ENCODE measurements around the gene GSTO2. TPM values are rescaled to one million over a fixed set of nuclear protein-coding genes. Genes with fewer than 3 reads are reported as not detected.

Gene GSTO2
- total and polyA plus RNA-seq, 11 donors = 0.46 to 1.9 (median 0.88) TPM

DNA sequence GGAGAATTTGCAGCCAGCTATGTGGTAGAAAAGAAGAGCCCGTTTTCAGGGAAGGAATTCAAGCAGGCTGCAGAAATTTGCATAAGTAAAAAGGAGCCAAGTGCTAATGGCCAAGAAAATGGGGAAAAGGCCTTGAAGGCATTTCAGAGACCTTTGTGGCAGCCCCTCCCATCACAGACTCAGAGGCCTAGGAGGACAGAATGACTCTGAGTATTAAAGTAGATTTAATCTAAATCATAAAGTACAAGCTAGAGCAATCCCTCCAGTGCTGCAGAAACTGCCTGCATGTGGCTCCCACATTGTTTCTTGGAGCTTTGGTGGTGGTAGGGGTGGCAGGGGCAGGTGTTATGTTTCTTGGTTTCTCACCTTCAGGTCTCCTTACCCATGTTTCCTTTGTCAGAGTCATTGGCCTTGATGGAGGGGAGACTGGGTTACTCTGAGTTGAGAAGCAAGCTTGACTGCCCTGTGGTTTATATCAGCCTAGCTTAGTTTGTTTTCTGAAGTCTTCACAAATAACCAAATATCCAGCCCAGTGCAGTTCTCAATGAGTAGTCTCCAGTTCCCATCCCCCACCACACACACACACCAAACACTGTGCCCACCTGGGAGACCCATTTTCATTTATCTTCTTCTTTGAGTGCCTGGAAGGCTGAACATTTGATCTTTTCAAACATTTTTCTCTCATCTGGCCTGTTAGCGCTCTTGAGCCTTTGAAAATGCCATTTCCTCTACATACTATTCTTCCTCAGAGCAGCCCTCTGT, 34.8 kb downstream of the GSTO2 start:
- Histone ChIP-seq H3K4me3 (no peak overlapping the region), H3K4me1 (peaks cover 0 to 98% (median 70%) of the 10 kb centered on the region in 12 donors), H3K9me3 (no peaks in the 10 kb centered on the region), H3K27ac (peak overlapping the region in 11 of 12 donors; percentile 76 to 98 (median 91)), H3K36me3 (peaks cover 0 to 8% (median 0%) of the 10 kb centered on the region in 9 donors), H3K27me3 (no peaks in the 10 kb centered on the region)
- TF ChIP-seq POLR2A (IDR thresholded peaks at IDR 0.05) = no peak
- TF ChIP-seq, protein P1, sequence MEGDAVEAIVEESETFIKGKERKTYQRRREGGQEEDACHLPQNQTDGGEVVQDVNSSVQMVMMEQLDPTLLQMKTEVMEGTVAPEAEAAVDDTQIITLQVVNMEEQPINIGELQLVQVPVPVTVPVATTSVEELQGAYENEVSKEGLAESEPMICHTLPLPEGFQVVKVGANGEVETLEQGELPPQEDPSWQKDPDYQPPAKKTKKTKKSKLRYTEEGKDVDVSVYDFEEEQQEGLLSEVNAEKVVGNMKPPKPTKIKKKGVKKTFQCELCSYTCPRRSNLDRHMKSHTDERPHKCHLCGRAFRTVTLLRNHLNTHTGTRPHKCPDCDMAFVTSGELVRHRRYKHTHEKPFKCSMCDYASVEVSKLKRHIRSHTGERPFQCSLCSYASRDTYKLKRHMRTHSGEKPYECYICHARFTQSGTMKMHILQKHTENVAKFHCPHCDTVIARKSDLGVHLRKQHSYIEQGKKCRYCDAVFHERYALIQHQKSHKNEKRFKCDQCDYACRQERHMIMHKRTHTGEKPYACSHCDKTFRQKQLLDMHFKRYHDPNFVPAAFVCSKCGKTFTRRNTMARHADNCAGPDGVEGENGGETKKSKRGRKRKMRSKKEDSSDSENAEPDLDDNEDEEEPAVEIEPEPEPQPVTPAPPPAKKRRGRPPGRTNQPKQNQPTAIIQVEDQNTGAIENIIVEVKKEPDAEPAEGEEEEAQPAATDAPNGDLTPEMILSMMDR (IDR thresholded peaks at IDR 0.05) = no peak
- 48 to 50% (median 50%) methylated on average over 2 of the region's 2 CpGs for WGBS, 4 donors
- no peak for ATAC-seq
- intact Hi-C loops (cut with DNase I) = loop anchor here in 6 of 10 donors (2.0 to 5.0 kb wide), 3 partner anchors 34 to 47 kb away; partner anchors contain the start of gene ITPRIP (in 4 of the 6)
- DNase-seq = no peak

DNA sequence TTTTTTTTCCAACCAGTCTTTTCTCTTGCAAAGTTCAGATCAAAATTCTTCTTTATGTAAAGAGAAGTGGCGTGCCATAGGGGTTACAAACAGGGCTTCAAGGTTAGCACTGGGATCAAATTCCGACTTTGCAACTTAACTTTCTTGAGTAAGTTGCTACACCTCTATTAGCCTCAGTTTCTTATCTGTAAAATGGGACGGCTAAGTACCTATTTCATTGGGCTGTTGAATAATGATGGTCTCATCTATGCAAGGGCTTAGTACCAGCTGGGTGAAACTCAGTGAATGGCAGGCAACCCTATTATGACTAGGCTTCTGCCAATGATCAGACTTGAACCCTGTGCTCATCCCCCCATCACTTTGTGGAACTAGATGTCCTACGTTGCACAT, 35.4 kb downstream of the GSTO2 start:
- Histone ChIP-seq H3K27ac (peak overlapping the region; percentile 76 to 98 (median 90)), H3K27me3 (no peaks in the 10 kb centered on the region), H3K4me3 (no peak overlapping the region), H3K36me3 (peaks cover 0 to 8% (median 0%) of the 10 kb centered on the region in 9 donors), H3K4me1 (peaks cover 0 to 98% (median 68%) of the 10 kb centered on the region in 12 donors), H3K9me3 (no peaks in the 10 kb centered on the region)
- DNase-seq (no peak), ATAC-seq (no peak)
- TF ChIP-seq, protein P1 (IDR thresholded peaks at IDR 0.05) = no peak
- no peak for TF ChIP-seq POLR2A (IDR thresholded peaks at IDR 0.05)
- intact Hi-C loops (cut with DNase I) = loop anchor here in 6 of 10 donors (2.0 to 5.0 kb wide), 3 partner anchors 33 to 46 kb away; partner anchors contain the start of gene ITPRIP (in 4 of the 6)
- 80 to 91% (median 86%) methylated on average over 4 of the region's 4 CpGs for WGBS, 4 donors

DNA sequence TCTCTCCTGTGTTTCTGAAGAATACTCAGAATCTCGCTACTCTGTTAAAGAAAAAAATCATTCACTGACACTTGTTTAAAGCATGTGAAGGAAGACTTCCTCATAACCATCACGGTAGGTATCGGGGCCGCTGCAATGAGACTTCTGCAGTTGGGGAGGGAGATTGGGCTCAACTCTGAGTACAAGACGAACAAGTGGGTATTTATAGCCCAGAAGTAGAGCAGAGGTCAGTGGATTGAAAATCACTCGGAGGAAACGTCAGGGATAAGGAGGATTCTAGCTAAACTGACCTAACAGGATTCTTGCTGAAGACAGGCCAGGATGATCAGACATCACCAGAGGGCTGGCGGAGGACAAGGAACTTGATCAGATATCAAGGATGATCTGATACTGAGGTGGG, 35.9 kb downstream of the GSTO2 start:
- WGBS, 4 donors = 26 to 41% (median 37%) methylated on average over 8 of the region's 8 CpGs
- Histone ChIP-seq H3K36me3 (peaks cover 0 to 8% (median 0%) of the 10 kb centered on the region in 9 donors), H3K27me3 (no peaks in the 10 kb centered on the region), H3K4me1 (peaks cover 0 to 98% (median 67%) of the 10 kb centered on the region in 12 donors), H3K9me3 (no peaks in the 10 kb centered on the region), H3K27ac (peak overlapping the region; percentile 76 to 98 (median 90)), H3K4me3 (no peak overlapping the region)
- TF ChIP-seq, protein P1 (IDR thresholded peaks at IDR 0.05) = no peak
- peak in 1 of 2 donors; percentile 33 for TF ChIP-seq POLR2A (IDR thresholded peaks at IDR 0.05)
- intact Hi-C loops (cut with DNase I) = loop anchor here in 8 of 10 donors (1.0 to 5.0 kb wide), 6 partner anchors 32 to 46 kb away; partner anchors contain the start of gene ITPRIP (in 4 of the 8)
- DNase-seq (peak in 1 of 5 donors; percentile 64), ATAC-seq (peak in 2 of 4 donors; percentile 19 to 26)

DNA sequence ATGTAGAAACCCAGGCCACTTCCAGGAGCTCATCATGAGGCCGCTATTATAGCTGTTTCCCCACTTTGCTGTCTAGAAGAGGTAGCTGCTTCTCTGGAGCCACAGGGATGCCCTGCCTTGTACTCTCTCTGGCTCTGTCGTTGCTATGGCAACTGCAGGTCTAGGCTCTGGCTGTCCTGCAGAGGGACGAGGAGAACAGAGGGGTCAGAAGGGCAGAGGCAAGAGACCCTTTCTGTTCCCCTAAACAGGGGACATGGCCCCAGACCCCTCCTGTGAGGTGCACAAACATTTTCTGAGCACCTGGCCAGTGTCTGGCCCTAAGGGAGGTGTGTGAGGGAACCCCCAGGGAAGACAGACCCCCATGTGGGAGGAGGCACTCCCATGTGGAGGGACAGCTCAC, 37.9 kb downstream of the GSTO2 start:
- Histone ChIP-seq H3K4me3 (no peak overlapping the region), H3K27me3 (no peaks in the 10 kb centered on the region), H3K4me1 (peaks cover 9 to 98% (median 68%) of the 10 kb centered on the region in 12 donors), H3K36me3 (peaks cover 0 to 26% (median 0%) of the 10 kb centered on the region in 9 donors), H3K27ac (peak overlapping the region in 10 of 12 donors; percentile 11 to 98 (median 90)), H3K9me3 (no peaks in the 10 kb centered on the region)
- 67 to 82% (median 72%) methylated on average over 3 of the region's 3 CpGs for WGBS, 4 donors
- intact Hi-C loops (cut with DNase I) = loop anchor here in 2 of 10 donors (1.0 to 5.0 kb wide), 2 partner anchors 31 to 40 kb away; partner anchors contain the start of gene ITPRIP (in 1 of the 2)
- no peak for TF ChIP-seq POLR2A (IDR thresholded peaks at IDR 0.05)
- TF ChIP-seq, protein P1 (IDR thresholded peaks at IDR 0.05) = no peak
- ATAC-seq = no peak
- DNase-seq = no peak
